ENCODE results near the gene TPD52L1. TPM values are rescaled to one million over a fixed set of nuclear protein-coding genes. Genes with fewer than 3 reads are reported as not detected.

Gene TPD52L1
- total and polyA plus RNA-seq, 10 of the 15 experiments (the other 5 are each of a cell fraction or from before 2014, with no cell fraction given): 0.03 to 2.6 (median 0.16) TPM; not detected in 3

- POLR2A ChIA-PET: no interaction called here
- no TSS peak for BruUV-seq (replicated peaks)
- ATAC-seq: no peak
- RAD21 ChIA-PET (ENCODE audit: unreplicated experiment): no interaction called here
- H3K4me1 ChIP-seq (ENCODE audit: control insufficient read depth, insufficient read depth, low read length): no peaks in the 10 kb centered on the region
- intact Hi-C loops (cut with micrococcal nuclease; ENCODE audit: unreplicated experiment) (no loop called here), in situ Hi-C loops (cut with MboI) (no loop called here)
- DNase-seq (ENCODE audit: low read depth, low spot score): no peak
- H4K20me1 ChIP-seq (ENCODE audit: control insufficient read depth, insufficient read depth): no peaks in the 10 kb centered on the region
- no peaks in the 10 kb centered on the region for H3K79me2 ChIP-seq (ENCODE audit: control insufficient read depth, insufficient read depth, low read length)
- TF ChIP-seq NR2F1 (conservative IDR thresholded peaks at IDR 0.05) (no peak), RBBP5 (conservative IDR thresholded peaks at IDR 0.05) (no peak), NFXL1 (IDR thresholded peaks at IDR 0.05; ENCODE audit: borderline replicate concordance) (no peak), SPI1 (IDR thresholded peaks at IDR 0.05; ENCODE audit: borderline replicate concordance, insufficient read depth, low read depth, low read length) (no peak), TAF1 (IDR thresholded peaks at IDR 0.05; ENCODE audit: borderline replicate concordance, low read depth, low read length) (no peak), E4F1 (IDR thresholded peaks at IDR 0.05; ENCODE audit: borderline replicate concordance, partially characterized antibody) (no peak)
- no peak for FAIRE-seq
- no peak overlapping the region for H3K27ac ChIP-seq (ENCODE audit: control insufficient read depth, insufficient read depth)
- no peaks in the 10 kb centered on the region for H3K9me3 ChIP-seq (replicated peaks; ENCODE audit: control insufficient read depth, insufficient read depth, low read length)
- SMC1A ChIA-PET (ENCODE audit: uncharacterized antibody, unreplicated experiment): interaction anchor here (1.2 kb wide), 1 partner anchor 9 kb away, joined by 3 read pairs; no protein-coding TSS in a partner anchor
- 47% methylated on average over 4 of the region's 4 CpGs for WGBS (ENCODE audit: insufficient coverage, insufficient replicate concordance, low lambda C conversion rate, missing lambda C conversion rate)
- H3K9ac ChIP-seq (ENCODE audit: control insufficient read depth, insufficient read depth, low read length): no peak overlapping the region
- H2AFZ ChIP-seq (ENCODE audit: control insufficient read depth, low read depth, low read length): no peak overlapping the region
- H3K4me2 ChIP-seq (ENCODE audit: control insufficient read depth, insufficient read depth): no peak overlapping the region
- CTCF ChIA-PET: no interaction called here
- H3K27me3 ChIP-seq (replicated peaks in 1 of 2; ENCODE audit: control insufficient read depth in 2 of 2, insufficient read depth in 2 of 2, low read length in 1 of 2): no peaks in the 10 kb centered on the region
- H3K4me3 ChIP-seq: no peak overlapping the region
- no peaks in the 10 kb centered on the region for H3K36me3 ChIP-seq (ENCODE audit: control insufficient read depth in 2 of 2, insufficient read depth in 2 of 2, low read length in 1 of 2)
These were observed 24.2 kb upstream of the TPD52L1 start for GRCh38 chr6:125129354-125129753.

Measured in GM12878 (cell line).